Effector memory CD4-positive, alpha-beta T cell (primary cell): ENCODE data around the gene UBE4B.
"Not testable (repeated sequence)": the region's sequence is repeated elsewhere in the genome, so short reads cannot be mapped to it uniquely, and the experiment has no call there.

ENCODE experiments used
- DNase-seq, 3 donors: peaks; one replicate each; pipeline ENCODE4 v3.0.0-alpha.2; 2020
- H3K27ac ChIP-seq: 2 replicates; pipeline ENCODE4 v1.7.0; 2013; ENCODE audit warnings: mild to moderate bottlenecking, low read length, moderate library complexity; ENCODE audit not compliant: insufficient read depth, poor library complexity, severe bottlenecking
- H3K27me3 ChIP-seq: replicated peaks from 2 replicates; pipeline ENCODE4 v1.7.0; 2013; ENCODE audit warnings: mild to moderate bottlenecking, low read length; ENCODE audit not compliant: insufficient read depth, control insufficient read depth, poor library complexity, severe bottlenecking
- H3K36me3 ChIP-seq: 2 replicates; pipeline ENCODE4 v1.7.0; 2013; ENCODE audit warnings: mild to moderate bottlenecking, low read length, moderate library complexity; ENCODE audit not compliant: control insufficient read depth, insufficient read depth
- H3K4me1 ChIP-seq: 2 replicates; pipeline ENCODE4 v1.7.0; 2013; ENCODE audit warnings: low read length, mild to moderate bottlenecking; ENCODE audit not compliant: control insufficient read depth, insufficient read depth, poor library complexity, severe bottlenecking
- H3K4me3 ChIP-seq: 2 replicates; pipeline ENCODE4 v1.7.0; 2013; ENCODE audit warnings: low read length, low read depth, mild to moderate bottlenecking; ENCODE audit not compliant: insufficient read depth, poor library complexity, severe bottlenecking
- H3K9me3 ChIP-seq: 2 replicates; pipeline ENCODE4 v1.7.0; 2013; ENCODE audit warnings: mild to moderate bottlenecking, low read length, moderate library complexity; ENCODE audit not compliant: control insufficient read depth

UBE4B gene

GRCh38 chr1:10212476-10212875 lies 179.7 kb downstream of the UBE4B start:
- H3K27ac ChIP-seq, result no peak overlapping the region
- no peak overlapping the region for H3K4me3 ChIP-seq
- H3K4me1 ChIP-seq, result peaks cover 15% of the 10 kb centered on the region
- no peaks in the 10 kb centered on the region for H3K9me3 ChIP-seq
- H3K27me3 ChIP-seq, result no peaks in the 10 kb centered on the region
- no peaks in the 10 kb centered on the region for H3K36me3 ChIP-seq
- no peak for DNase-seq

- H3K27ac ChIP-seq, result no peak overlapping the region
- DNase-seq, result no peak
- no peaks in the 10 kb centered on the region for H3K9me3 ChIP-seq
- peaks cover 15% of the 10 kb centered on the region for H3K4me1 ChIP-seq
- no peaks in the 10 kb centered on the region for H3K36me3 ChIP-seq
- no peak overlapping the region for H3K4me3 ChIP-seq
- no peaks in the 10 kb centered on the region for H3K27me3 ChIP-seq
These were observed 180.5 kb downstream of the UBE4B start for GRCh38 chr1:10213186-10213705.

- Histone ChIP-seq H3K27ac (no peak overlapping the region), H3K9me3 (no peaks in the 10 kb centered on the region), H3K36me3 (no peaks in the 10 kb centered on the region), H3K27me3 (no peaks in the 10 kb centered on the region), H3K4me1 (peaks cover 7% of the 10 kb centered on the region), H3K4me3 (no peak overlapping the region)
- no peak for DNase-seq
These were observed 183.5 kb downstream of the UBE4B start for GRCh38 chr1:10216090-10216749.

- Histone ChIP-seq H3K9me3 (no peaks in the 10 kb centered on the region), H3K36me3 (no peaks in the 10 kb centered on the region), H3K4me1 (peaks cover 3% of the 10 kb centered on the region), H3K4me3 (no peak overlapping the region), H3K27ac (no peak overlapping the region), H3K27me3 (no peaks in the 10 kb centered on the region)
- DNase-seq, result no peak
These were observed 185.1 kb downstream of the UBE4B start for GRCh38 chr1:10217748-10218441.

GRCh38 chr1:10220200-10220599 lies 187.4 kb downstream of the UBE4B start:
- Histone ChIP-seq H3K4me1 (peaks cover 3% of the 10 kb centered on the region), H3K4me3 (no peak overlapping the region)

GRCh38 chr1:10220657-10221056 lies 187.9 kb downstream of the UBE4B start:
- not testable (repeated sequence) for H3K36me3 ChIP-seq, H3K9me3 ChIP-seq, H3K4me1 ChIP-seq, H3K4me3 ChIP-seq, H3K27ac ChIP-seq, DNase-seq, H3K27me3 ChIP-seq

More at GRCh38 chr1:10220200-10220599, 187.4 kb downstream of the UBE4B start:
- H3K9me3 ChIP-seq, result no peaks in the 10 kb centered on the region
- DNase-seq, result no peak
- H3K27me3 ChIP-seq, result no peaks in the 10 kb centered on the region
- H3K36me3 ChIP-seq, result no peaks in the 10 kb centered on the region
- H3K27ac ChIP-seq, result no peak overlapping the region

- no peaks in the 10 kb centered on the region for H3K4me1 ChIP-seq
- DNase-seq, result no peak
- H3K9me3 ChIP-seq, result no peaks in the 10 kb centered on the region
- no peak overlapping the region for H3K4me3 ChIP-seq
- no peaks in the 10 kb centered on the region for H3K27me3 ChIP-seq
- no peak overlapping the region for H3K27ac ChIP-seq
- H3K36me3 ChIP-seq, result no peaks in the 10 kb centered on the region
These were observed 192.8 kb downstream of the UBE4B start for GRCh38 chr1:10225573-10225972.

GRCh38 chr1:10228528-10228927 lies 195.8 kb downstream of the UBE4B start:
- H3K4me1 ChIP-seq, result no peaks in the 10 kb centered on the region
- no peak for DNase-seq
- H3K27me3 ChIP-seq, result no peaks in the 10 kb centered on the region

GRCh38 chr1:10229903-10230302 lies 197.1 kb downstream of the UBE4B start:
- no peaks in the 10 kb centered on the region for H3K36me3 ChIP-seq
- no peaks in the 10 kb centered on the region for H3K4me1 ChIP-seq
- no peak overlapping the region for H3K27ac ChIP-seq
- no peaks in the 10 kb centered on the region for H3K27me3 ChIP-seq
- no peak for DNase-seq
- H3K9me3 ChIP-seq, result no peaks in the 10 kb centered on the region
- no peak overlapping the region for H3K4me3 ChIP-seq

More at GRCh38 chr1:10228528-10228927, 195.8 kb downstream of the UBE4B start:
- Histone ChIP-seq H3K27ac (no peak overlapping the region), H3K9me3 (no peaks in the 10 kb centered on the region), H3K36me3 (no peaks in the 10 kb centered on the region), H3K4me3 (no peak overlapping the region)
